Sigmoid colon (tissue), 7 donors: Measurements from ENCODE around the gene FSTL4. TPM values are rescaled to one million over a fixed set of nuclear protein-coding genes. Genes with fewer than 3 reads are reported as not detected.

Source experiments
- DNase-seq: peaks from one replicate; pipeline ENCODE4 v3.0.0-alpha.2; 2019
- H3K27ac ChIP-seq, 4 donors: fragments of 200-600 bp; sonication (generic); one replicate each; pipeline ENCODE4 v1.5.1; 2016 to 2019; ENCODE audit warnings: mild to moderate bottlenecking in 1 of 4
- H3K27me3 ChIP-seq, 3 donors: fragments of 200-600 bp; sonication (generic); one replicate each; pipeline ENCODE4 v1.5.1; 2019; ENCODE audit warnings: mild to moderate bottlenecking in 1 of 3
- H3K36me3 ChIP-seq, 4 donors: fragments of 200-600 bp; sonication (generic); one replicate each; pipeline ENCODE4 v1.5.1; 2016 to 2019
- H3K4me1 ChIP-seq, 4 donors: fragments of 200-600 bp; sonication (generic); one replicate each; pipeline ENCODE4 v1.5.1; 2017 to 2019
- H3K4me3 ChIP-seq, 4 donors: fragments of 200-600 bp; sonication (generic); one replicate each; pipeline ENCODE4 v1.5.1; 2017 to 2019; ENCODE audit warnings: mild to moderate bottlenecking in 2 of 4, moderate library complexity in 1 of 4
- H3K9me3 ChIP-seq, 4 donors: fragments of 200-600 bp in 3 of 4; sonication (generic) in 3 of 4; one replicate each; pipeline versions ENCODE4 v1.5.1 to v1.6.1; 2013 to 2019
- CTCF ChIP-seq, 4 experiments: fragments of 450-650 bp in 3 of 4; fragments of 200-600 bp in 1 of 4; IDR thresholded peaks; one replicate each; pipeline ENCODE4 v1.5.1; 2016 to 2019; ENCODE audit warnings: antibody characterized with exemption in 4 of 4, mild to moderate bottlenecking in 3 of 4, moderate library complexity in 2 of 4
- EP300 ChIP-seq, 4 donors: sonication (generic); formaldehyde crosslinking; IDR thresholded peaks; one replicate each; pipeline ENCODE4 v1.6.1; 2017; ENCODE audit warnings: antibody characterized with exemption in 4 of 4
- POLR2A ChIP-seq, 2 donors: fragments of 450-650 bp; IDR thresholded peaks; one replicate each; pipeline ENCODE4 v1.6.1; 2016; ENCODE audit warnings: antibody characterized with exemption in 2 of 2, mild to moderate bottlenecking in 2 of 2, moderate library complexity in 2 of 2
- POLR2AphosphoS5 ChIP-seq, 4 donors: sonication (generic); formaldehyde crosslinking; IDR thresholded peaks; one replicate each; pipeline ENCODE4 v1.6.1; 2017; ENCODE audit warnings: antibody characterized with exemption in 4 of 4
- WGBS, 2 donors: extraction: QIAGEN DNeasy Blood & Tissue Kit; methylation state at CpG; one replicate each; pipeline ENCODE4 v1.1.7; 2013; 5-methylcytosine and 5-hydroxymethylcytosine counted together
- intact Hi-C: fragments of 100-400 bp; cut with DNase I; formaldehyde crosslinking; loops from one replicate; pipeline ENCODE4 v1.15.1; 2023
- polyA plus RNA-seq, 3 donors: library from polyadenylated mRNA; stranded (reverse); fragments of 200-250 nt; gene quantifications; one replicate each; pipeline ENCODE4 v1.2.3, GENCODE V29; 2013
- total RNA-seq, 4 donors: library from RNA; depleted of rRNA; stranded (reverse); fragments of >200 nt; gene quantifications; one replicate each; pipeline ENCODE4 v1.1.0, GENCODE V29; 2016
- donor health status: healthy with polysubstance abuse.
- donor health status: Bipolar disorder and iron deficiency.
- donor health status: healthy.

FSTL4 gene
- total and polyA plus RNA-seq, 7 donors = 0.23 to 0.45 (median 0.28) TPM; not detected in 4

- Histone ChIP-seq H3K4me3 (no peak overlapping the region), H3K27me3 (no peaks in the 10 kb centered on the region), H3K9me3 (no peaks in the 10 kb centered on the region), H3K27ac (no peak overlapping the region), H3K36me3 (no peaks in the 10 kb centered on the region), H3K4me1 (no peaks in the 10 kb centered on the region)
- 81 to 82% methylated on average over 12 of the region's 12 CpGs for WGBS, 2 donors
- peak; percentile 25 for DNase-seq
- intact Hi-C loops = no loop called here
- no peak for TF ChIP-seq POLR2A (IDR thresholded peaks at IDR 0.05)
- no peak for TF ChIP-seq CTCF (IDR thresholded peaks at IDR 0.05)
- TF ChIP-seq POLR2AphosphoS5 (IDR thresholded peaks at IDR 0.05) = no peak
- TF ChIP-seq EP300 (IDR thresholded peaks at IDR 0.05) = no peak
Observed at GRCh38 chr5:133236976-133237375, 375.4 kb downstream of the FSTL4 start.

- intact Hi-C loops = no loop called here
- TF ChIP-seq POLR2AphosphoS5 (IDR thresholded peaks at IDR 0.05) = no peak
- no peak overlapping the region for H3K4me3 ChIP-seq
- no peak overlapping the region for H3K27ac ChIP-seq
- no peaks in the 10 kb centered on the region for H3K27me3 ChIP-seq
- H3K9me3 ChIP-seq = no peaks in the 10 kb centered on the region
- H3K4me1 ChIP-seq = no peaks in the 10 kb centered on the region
- 85 to 90% methylated on average over 8 of the region's 8 CpGs for WGBS, 2 donors
- peak; percentile 48 for DNase-seq
- H3K36me3 ChIP-seq = no peaks in the 10 kb centered on the region
Observed at GRCh38 chr5:133236541-133236951, 375.8 kb downstream of the FSTL4 start.

GRCh38 chr5:133235696-133236426, 376.5 kb downstream of the FSTL4 start:
- Histone ChIP-seq H3K27me3 (no peaks in the 10 kb centered on the region), H3K27ac (no peak overlapping the region), H3K9me3 (no peaks in the 10 kb centered on the region), H3K4me1 (no peaks in the 10 kb centered on the region), H3K4me3 (no peak overlapping the region), H3K36me3 (no peaks in the 10 kb centered on the region)
- TF ChIP-seq POLR2AphosphoS5 (IDR thresholded peaks at IDR 0.05) = no peak
- TF ChIP-seq POLR2A (IDR thresholded peaks at IDR 0.05) = no peak
- no peak for TF ChIP-seq CTCF (IDR thresholded peaks at IDR 0.05)
- DNase-seq = peak; percentile 27
- WGBS, 2 donors = 82 to 88% methylated on average over 9 of the region's 9 CpGs
- intact Hi-C loops = no loop called here

GRCh38 chr5:133234911-133235310, 377.4 kb downstream of the FSTL4 start:
- Histone ChIP-seq H3K36me3 (no peaks in the 10 kb centered on the region), H3K4me3 (no peak overlapping the region), H3K4me1 (no peaks in the 10 kb centered on the region), H3K27me3 (no peaks in the 10 kb centered on the region), H3K9me3 (no peaks in the 10 kb centered on the region), H3K27ac (no peak overlapping the region)
- TF ChIP-seq POLR2AphosphoS5 (IDR thresholded peaks at IDR 0.05) = no peak
- TF ChIP-seq CTCF (IDR thresholded peaks at IDR 0.05) = no peak
- TF ChIP-seq POLR2A (IDR thresholded peaks at IDR 0.05) = no peak
- TF ChIP-seq EP300 (IDR thresholded peaks at IDR 0.05) = no peak
- DNase-seq = peak; percentile 22
- intact Hi-C loops = no loop called here
- 92 to 95% methylated on average over 6 of the region's 6 CpGs for WGBS, 2 donors

GRCh38 chr5:133234273-133234672, 378.1 kb downstream of the FSTL4 start:
- WGBS, 2 donors = 83 to 84% methylated on average over 3 of the region's 3 CpGs
- Histone ChIP-seq H3K27ac (no peak overlapping the region), H3K4me1 (no peaks in the 10 kb centered on the region), H3K9me3 (no peaks in the 10 kb centered on the region), H3K27me3 (no peaks in the 10 kb centered on the region), H3K36me3 (no peaks in the 10 kb centered on the region), H3K4me3 (no peak overlapping the region)
- TF ChIP-seq EP300 (IDR thresholded peaks at IDR 0.05) = no peak
- no peak for TF ChIP-seq POLR2A (IDR thresholded peaks at IDR 0.05)
- no peak for TF ChIP-seq POLR2AphosphoS5 (IDR thresholded peaks at IDR 0.05)
- no peak for TF ChIP-seq CTCF (IDR thresholded peaks at IDR 0.05)
- peak; percentile 24 for DNase-seq
- intact Hi-C loops = no loop called here
